H1 (cell line): ENCODE measurements around the gene APOM. TPM values are rescaled to one million over a fixed set of nuclear protein-coding genes. Genes with fewer than 3 reads are reported as not detected.

ENCODE experiments used
- CTCF ChIA-PET: fragments of 300-600 bp; sonication (Branson Sonifier 250); formaldehyde crosslinking; loops from one replicate; lab custom pipeline; 2021; ENCODE audit not compliant: partially characterized antibody; lab: Charles Lee
- POLR2A ChIA-PET: fragments of 300-600 bp; sonication (Branson Sonifier 250); formaldehyde crosslinking; loops from one replicate; lab custom pipeline; 2021; ENCODE audit warnings: inconsistent platforms; ENCODE audit not compliant: partially characterized antibody; lab: Charles Lee
- DNase-seq, 2 experiments: peaks; one replicate each; pipeline versions ENCODE4 v3.0.0 to v3.0.0-alpha.2; 2010 to 2022; ENCODE audit warnings: low spot score in 2 of 2, low read depth in 1 of 2, mixed read lengths in 1 of 2
- FAIRE-seq: peaks from 2 replicates; lab custom pipeline; 2011; peaks lifted over from hg19 to GRCh38; lab: Jason Lieb, UNC
- H2AFZ ChIP-seq: 2 replicates; pipeline ENCODE4 v1.8.1; 2012; ENCODE audit warnings: low read length, inconsistent platforms
- H2AK5ac ChIP-seq: 2 replicates; pipeline ENCODE4 v1.6.1; 2013; ENCODE audit warnings: low read depth, low read length
- H2BK120ac ChIP-seq: replicated peaks from 2 replicates; pipeline ENCODE3; 2013; ENCODE audit warnings: low read depth, low read length, inconsistent platforms
- H2BK12ac ChIP-seq: 2 replicates; pipeline ENCODE4 v1.6.1; 2013; ENCODE audit warnings: low read depth, low read length
- H2BK15ac ChIP-seq: 2 replicates; pipeline ENCODE4 v1.6.1; 2013; ENCODE audit warnings: low read length
- H2BK20ac ChIP-seq: 2 replicates; pipeline ENCODE4 v1.6.1; 2013; ENCODE audit warnings: low read length
- H2BK5ac ChIP-seq: 2 replicates; pipeline ENCODE4 v1.6.1; 2013; ENCODE audit warnings: low read depth, low read length
- H3K14ac ChIP-seq: 2 replicates; pipeline ENCODE4 v1.6.1; 2013; ENCODE audit warnings: inconsistent platforms; ENCODE audit not compliant: insufficient read length
- H3K18ac ChIP-seq: 2 replicates; pipeline ENCODE4 v1.6.1; 2013; ENCODE audit warnings: low read length; ENCODE audit errors: extremely low read depth
- H3K23ac ChIP-seq: 2 replicates; pipeline ENCODE4 v1.6.1; 2013; ENCODE audit warnings: inconsistent platforms; ENCODE audit not compliant: insufficient read length
- H3K23me2 ChIP-seq: 2 replicates; pipeline ENCODE4 v1.6.1; 2013; ENCODE audit warnings: low read depth, low read length
- H3K27ac ChIP-seq: 2 replicates; pipeline ENCODE4 v1.6.1; 2011; ENCODE audit warnings: low read depth, low read length, inconsistent platforms
- H3K27me3 ChIP-seq, 4 experiments: replicated peaks in 1 of 4; 1 replicate in 1 of 4; 2 replicates in 3 of 4; pipeline versions ENCODE4 v1.6.1 to v1.8.1; 2011 to 2013; ENCODE audit warnings: low read length in 3 of 4, mild to moderate bottlenecking in 3 of 4, inconsistent platforms in 2 of 4, mixed read lengths in 2 of 4, moderate library complexity in 1 of 4; ENCODE audit not compliant: control insufficient read depth in 3 of 4, insufficient read depth in 3 of 4; ENCODE audit errors: extremely low read depth in 1 of 4
- H3K36me3 ChIP-seq, 4 experiments: 2 replicates each; pipeline versions ENCODE4 v1.6.1 to v1.8.1; 2011 to 2013; ENCODE audit warnings: mild to moderate bottlenecking in 4 of 4, low read length in 3 of 4, moderate library complexity in 2 of 4, control low read depth in 1 of 4, inconsistent platforms in 1 of 4; ENCODE audit not compliant: insufficient read depth in 4 of 4, control insufficient read depth in 2 of 4
- H3K4ac ChIP-seq: replicated peaks from 2 replicates; pipeline ENCODE3; 2013; ENCODE audit warnings: low read length, low read depth, mixed read lengths, inconsistent platforms; ENCODE audit not compliant: insufficient read length
- H3K4me1 ChIP-seq, 4 experiments: replicated peaks in 1 of 4; 1 replicate in 1 of 4; 2 replicates in 3 of 4; pipeline versions ENCODE4 v1.6.1 to v1.8.1; 2011 to 2013; ENCODE audit warnings: low read length in 3 of 4, inconsistent platforms in 2 of 4, mixed read lengths in 1 of 4; ENCODE audit not compliant: insufficient read depth in 4 of 4, control insufficient read depth in 3 of 4
- H3K4me2 ChIP-seq, 2 experiments: 2 replicates each; pipeline versions ENCODE4 v1.6.1 to v1.8.1; 2011 to 2013; ENCODE audit warnings: low read depth in 2 of 2, low read length in 2 of 2, control low read depth in 1 of 2, inconsistent platforms in 1 of 2, mild to moderate bottlenecking in 1 of 2; ENCODE audit not compliant: insufficient read depth in 1 of 2
- H3K4me3 ChIP-seq, 4 experiments: fragments of 200-600, 300-600 bp in 1 of 4; sonication (generic), shearing (Covaris generic), sonication (Bioruptor Twin) in 1 of 4; 2 replicates each; pipeline versions ENCODE4 v1.5.1 to v1.8.1; 2011 to 2016; ENCODE audit warnings: low read length in 4 of 4, low read depth in 3 of 4, control low read depth in 2 of 4, inconsistent platforms in 2 of 4, mild to moderate bottlenecking in 2 of 4, mixed read lengths in 1 of 4, moderate library complexity in 1 of 4; ENCODE audit not compliant: insufficient read depth in 2 of 4; ENCODE audit errors: extremely low read depth in 1 of 4
- H3K56ac ChIP-seq: replicated peaks from 2 replicates; pipeline ENCODE3; 2013; ENCODE audit warnings: low read depth, mild to moderate bottlenecking, mixed read lengths, low read length, inconsistent platforms; ENCODE audit not compliant: insufficient read length
- H3K79me1 ChIP-seq: 2 replicates; pipeline ENCODE4 v1.6.1; 2013; ENCODE audit warnings: low read depth, low read length, control low read depth
- H3K79me2 ChIP-seq, 2 experiments: 2 replicates each; pipeline versions ENCODE4 v1.6.1 to v1.8.1; 2012 to 2013; ENCODE audit warnings: low read length in 2 of 2, mild to moderate bottlenecking in 2 of 2, inconsistent platforms in 1 of 2; ENCODE audit not compliant: insufficient read depth in 2 of 2, control insufficient read depth in 1 of 2
- H3K9ac ChIP-seq, 4 experiments: replicated peaks in 1 of 4; 1 replicate in 1 of 4; 2 replicates in 3 of 4; pipeline versions ENCODE4 v1.6.1 to v1.8.1; 2011 to 2013; ENCODE audit warnings: low read depth in 3 of 4, low read length in 3 of 4, control low read depth in 2 of 4, mild to moderate bottlenecking in 2 of 4, moderate library complexity in 2 of 4, inconsistent platforms in 1 of 4; ENCODE audit errors: extremely low read depth in 1 of 4
- H3K9me3 ChIP-seq, 2 experiments: 2 replicates each; pipeline versions ENCODE4 v1.6.1 to v1.8.1; 2012 to 2013; ENCODE audit warnings: mild to moderate bottlenecking in 2 of 2, moderate library complexity in 2 of 2, control low read depth in 1 of 2, inconsistent platforms in 1 of 2, low read depth in 1 of 2, low read length in 1 of 2, mixed read lengths in 1 of 2; ENCODE audit not compliant: insufficient read depth in 2 of 2
- H4K20me1 ChIP-seq, 2 experiments: replicated peaks in 1 of 2; 2 replicates each; pipeline versions ENCODE3 to v1.8.1; 2011 to 2013; ENCODE audit warnings: inconsistent platforms in 2 of 2, low read length in 2 of 2, mild to moderate bottlenecking in 1 of 2; ENCODE audit not compliant: insufficient read depth in 2 of 2, control insufficient read depth in 1 of 2
- H4K5ac ChIP-seq: 2 replicates; pipeline ENCODE4 v1.6.1; 2013; ENCODE audit warnings: low read length, low read depth, mixed read lengths, inconsistent platforms; ENCODE audit not compliant: insufficient read length
- H4K8ac ChIP-seq: 2 replicates; pipeline ENCODE4 v1.8.0; 2013; ENCODE audit warnings: mild to moderate bottlenecking, moderate library complexity, low read length, inconsistent platforms; ENCODE audit not compliant: insufficient read depth; ENCODE audit errors: extremely low read depth
- H4K91ac ChIP-seq: replicated peaks from 2 replicates; pipeline ENCODE3; 2013; ENCODE audit warnings: low read length, mixed read lengths, inconsistent platforms; ENCODE audit not compliant: insufficient read length
- ASH2L ChIP-seq: fragments of 200-600, 300-600 bp; sonication (generic); IDR thresholded peaks from one replicate; pipeline ENCODE4 v1.7.1; 2017; ENCODE audit warnings: low read length
- BACH1 ChIP-seq: IDR thresholded peaks from 2 replicates; pipeline ENCODE4 v1.6.1; 2012; ENCODE audit warnings: low read length, improper control_type of control experiment
- CEBPB ChIP-seq: IDR thresholded peaks from 2 replicates; pipeline ENCODE4 v1.6.1; 2012; ENCODE audit warnings: low read depth, low read length
- CHD1 ChIP-seq: IDR thresholded peaks from 2 replicates; pipeline ENCODE4 v1.6.1; 2012; ENCODE audit warnings: low read depth, low read length, improper control_type of control experiment
- EZH2 ChIP-seq: fragments of 200-600 bp; sonication (generic); IDR thresholded peaks from 2 replicates; pipeline ENCODE4 v1.7.1; 2012; ENCODE audit warnings: low read depth, mild to moderate bottlenecking, moderate library complexity, low read length, inconsistent platforms; ENCODE audit not compliant: severe bottlenecking
- JUND ChIP-seq: IDR thresholded peaks from 2 replicates; pipeline ENCODE4 v1.6.1; 2011; ENCODE audit warnings: mild to moderate bottlenecking, improper control_type of control experiment, low read length
- KDM5A ChIP-seq: fragments of 200-600 bp; IDR thresholded peaks from 2 replicates; pipeline ENCODE4 v1.7.1; 2012; ENCODE audit warnings: mild to moderate bottlenecking, low read length, inconsistent platforms, mixed read lengths
- POLR2AphosphoS5 ChIP-seq: IDR thresholded peaks from 2 replicates; pipeline ENCODE4 v1.6.1; 2011; ENCODE audit warnings: low read depth, low read length
- SP1 ChIP-seq: IDR thresholded peaks from 2 replicates; pipeline ENCODE4 v1.6.1; 2011; ENCODE audit warnings: low read depth, low read length
- SRF ChIP-seq: IDR thresholded peaks from 2 replicates; pipeline ENCODE4 v1.6.1; 2011; ENCODE audit warnings: mild to moderate bottlenecking, low read depth, low read length, moderate library complexity
- TAF1 ChIP-seq: IDR thresholded peaks from 2 replicates; pipeline ENCODE4 v1.6.1; 2011; ENCODE audit warnings: mild to moderate bottlenecking, low read depth, low read length
- TAF7 ChIP-seq: optimal IDR thresholded peaks from 2 replicates; pipeline ENCODE3; 2011; ENCODE audit warnings: low read depth, mild to moderate bottlenecking, inconsistent platforms, low read length, moderate library complexity, borderline replicate concordance
- WGBS, 2 experiments: shearing (Covaris generic) in 1 of 2; methylation state at CpG; one replicate each; pipeline versions ENCODE4 v1.1.6 to v1.1.7; 2013 to 2015; ENCODE audit warnings: low lambda C conversion rate in 2 of 2, mixed read lengths in 2 of 2, inconsistent platforms in 1 of 2, low coverage in 1 of 2, missing lambda C conversion rate in 1 of 2; ENCODE audit not compliant: insufficient replicate concordance in 2 of 2, insufficient coverage in 1 of 2, insufficient read length in 1 of 2; ENCODE audit errors: extremely low coverage in 1 of 2, missing lambda C conversion rate in 1 of 2; 5-methylcytosine and 5-hydroxymethylcytosine counted together
- polyA plus RNA-seq, 7 experiments: library from polyadenylated mRNA; depleted of rRNA in 3 of 7; stranded (reverse) in 5 of 7; unstranded in 2 of 7; fragments of >200 nt in 5 of 7; fragments of 200-250 nt in 2 of 7; gene quantifications; 1 replicate in 5 of 7; 2 replicates in 1 of 7; 4 replicates in 1 of 7; pipeline versions ENCODE4 v1.2.1 to v1.2.3, GENCODE V29; 2011 to 2013; ENCODE audit warnings: missing spikeins in 2 of 7, mixed read lengths in 2 of 7
- total RNA-seq: library from RNA; stranded (reverse); fragmentation: NEBNext Ultra II Directional; extraction: Animal tissue kit (Norgen Biotek cat#: 25700); gene quantifications from 2 replicates; pipeline ENCODE4 v1.2.1, GENCODE V29; 2021
- TF ChIP-seq, protein P1 (sequence below): IDR thresholded peaks from 2 replicates; pipeline ENCODE4 v1.6.1; 2011; ENCODE audit warnings: low read length, improper control_type of control experiment
- TF ChIP-seq, protein P2 (sequence below): IDR thresholded peaks from 2 replicates; pipeline ENCODE4 v1.6.1; 2012; ENCODE audit warnings: inconsistent platforms

The APOM gene
- total and polyA plus RNA-seq, 2 of the 8 experiments (the other 6 are each of a cell fraction or from before 2014, with no cell fraction given), result 3.4 to 12.0 TPM

DNA sequence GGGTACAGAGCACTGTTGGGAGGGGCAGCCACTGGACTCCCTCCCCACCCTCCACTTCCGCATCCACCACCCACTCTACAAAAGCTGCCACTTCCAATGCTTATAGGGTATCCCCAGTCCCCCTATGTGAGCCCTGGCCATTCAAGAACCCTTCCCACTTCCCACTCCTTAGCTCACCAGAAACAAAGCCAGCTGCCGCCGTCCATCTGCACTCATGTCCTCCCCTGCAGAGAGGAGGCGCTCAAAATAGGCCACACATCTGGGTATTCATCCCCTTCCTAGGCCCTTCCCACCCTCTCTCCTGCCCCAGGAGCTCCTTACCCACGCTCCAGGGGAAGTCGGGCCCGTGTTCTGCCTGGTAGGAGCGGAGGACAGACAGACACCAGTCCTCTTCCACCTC, 31.6 kb downstream of the APOM start:
- H3K4me2 ChIP-seq, result no peak overlapping the region
- DNase-seq (no peak), FAIRE-seq (no peak)
- H4K20me1 ChIP-seq, result no peaks in the 10 kb centered on the region
- H3K4me1 ChIP-seq, result peaks cover 0 to 5% (median 4%) of the 10 kb centered on the region in 4 experiments; a peak in 5 of 7 replicates
- H3K9ac ChIP-seq, result no peak overlapping the region
- no peak overlapping the region for H2AFZ ChIP-seq
- no peak overlapping the region for H2BK120ac ChIP-seq
- peaks cover 0 to 1% (median 1%) of the 10 kb centered on the region in 4 experiments; a peak in 3 of 7 replicates for H3K27me3 ChIP-seq
- no peaks in the 10 kb centered on the region for H3K9me3 ChIP-seq
- H3K27ac ChIP-seq, result no peak overlapping the region
- no peak overlapping the region for H2BK20ac ChIP-seq
- no peaks in the 10 kb centered on the region for H3K79me1 ChIP-seq
- H2BK5ac ChIP-seq, result no peak overlapping the region
- H4K5ac ChIP-seq, result no peak overlapping the region
- H3K36me3 ChIP-seq, result peaks cover 3 to 23% (median 16%) of the 10 kb centered on the region in 4 experiments; a peak in 5 of 8 replicates
- ChIA-PET POLR2A (interaction anchor here (0.8 to 6.6 kb wide), 4 partner anchors 24 to 140 kb away, joined by 3 to 33 read pairs (median 4); partner anchors contain the start of genes BAG6 and HSPA1B), CTCF (interaction anchor here (0.8 to 5.8 kb wide), 8 partner anchors 12 to 181 kb away, joined by 3 to 26 read pairs (median 6); partner anchors contain the start of genes DDAH2 and LY6G5B)
- H3K18ac ChIP-seq, result no peak overlapping the region
- H2BK15ac ChIP-seq, result no peak overlapping the region
- H3K14ac ChIP-seq, result no peak overlapping the region
- no peak overlapping the region for H3K56ac ChIP-seq
- no peak overlapping the region for H4K91ac ChIP-seq
- H2BK12ac ChIP-seq, result no peak overlapping the region
- no peak overlapping the region for H3K23ac ChIP-seq
- no peak overlapping the region for H4K8ac ChIP-seq
- H3K4ac ChIP-seq, result no peak overlapping the region
- no peaks in the 10 kb centered on the region for H3K79me2 ChIP-seq
- 89% methylated on average over 8 of the region's 8 CpGs; no CpG with 5 or more reads in 1 of the 2 experiments for WGBS, 2 experiments
- peaks cover 5% of the 10 kb centered on the region; the same call in 1 of the 2 replicates for H3K23me2 ChIP-seq
- no peak overlapping the region for H3K4me3 ChIP-seq
- H2AK5ac ChIP-seq, result no peak overlapping the region
- TF ChIP-seq BACH1 (no peak), KDM5A (no peak), CHD1 (no peak), TAF7 (no peak), SP1 (no peak), POLR2AphosphoS5 (no peak), CEBPB (no peak), EZH2 (no peak), ASH2L (no peak), JUND (no peak), SRF (no peak), TAF1 (no peak)
- TF ChIP-seq, protein P1, sequence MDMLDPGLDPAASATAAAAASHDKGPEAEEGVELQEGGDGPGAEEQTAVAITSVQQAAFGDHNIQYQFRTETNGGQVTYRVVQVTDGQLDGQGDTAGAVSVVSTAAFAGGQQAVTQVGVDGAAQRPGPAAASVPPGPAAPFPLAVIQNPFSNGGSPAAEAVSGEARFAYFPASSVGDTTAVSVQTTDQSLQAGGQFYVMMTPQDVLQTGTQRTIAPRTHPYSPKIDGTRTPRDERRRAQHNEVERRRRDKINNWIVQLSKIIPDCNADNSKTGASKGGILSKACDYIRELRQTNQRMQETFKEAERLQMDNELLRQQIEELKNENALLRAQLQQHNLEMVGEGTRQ, result no peak
- TF ChIP-seq, protein P2, sequence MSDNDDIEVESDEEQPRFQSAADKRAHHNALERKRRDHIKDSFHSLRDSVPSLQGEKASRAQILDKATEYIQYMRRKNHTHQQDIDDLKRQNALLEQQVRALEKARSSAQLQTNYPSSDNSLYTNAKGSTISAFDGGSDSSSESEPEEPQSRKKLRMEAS, result no peak
